Retinal pigment epithelial cell (primary cell): Measurements from ENCODE around the gene AGMO.

Experiments
- DNase-seq: peaks from one replicate; pipeline ENCODE4 v3.0.0-alpha.2; 2010; ENCODE audit warnings: low read depth
- H3K4me3 ChIP-seq: 2 replicates; pipeline ENCODE4 v1.5.1; 2011; ENCODE audit warnings: mild to moderate bottlenecking, low read length, control low read depth, moderate library complexity
- TF ChIP-seq, protein P1 (sequence below): conservative IDR thresholded peaks from 2 replicates; pipeline ENCODE4 v1.5.1; 2011; ENCODE audit warnings: low read depth, low read length, control low read depth, inconsistent platforms

The AGMO gene

DNA sequence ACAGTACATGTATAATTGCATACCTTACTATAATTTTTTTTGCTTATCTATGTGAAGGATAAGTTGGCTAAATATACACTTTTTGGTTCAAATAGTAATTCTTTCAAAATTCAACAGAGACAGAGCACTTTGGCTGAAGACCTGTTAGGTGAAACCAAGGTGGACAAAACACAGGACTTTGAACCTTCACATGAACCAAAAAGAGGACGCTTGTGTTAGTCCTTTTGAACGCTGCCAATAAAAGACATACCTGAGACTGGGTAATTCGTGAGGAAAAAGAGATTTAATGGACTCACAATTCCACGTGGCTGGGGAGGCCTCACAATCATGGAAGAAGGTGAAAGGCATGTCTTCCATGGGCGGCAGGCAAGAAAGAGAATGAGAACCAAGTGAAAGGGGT, 4.7 kb upstream of the AGMO start:
- no peak for DNase-seq
- H3K4me3 ChIP-seq, result no peak overlapping the region
- TF ChIP-seq, protein P1, sequence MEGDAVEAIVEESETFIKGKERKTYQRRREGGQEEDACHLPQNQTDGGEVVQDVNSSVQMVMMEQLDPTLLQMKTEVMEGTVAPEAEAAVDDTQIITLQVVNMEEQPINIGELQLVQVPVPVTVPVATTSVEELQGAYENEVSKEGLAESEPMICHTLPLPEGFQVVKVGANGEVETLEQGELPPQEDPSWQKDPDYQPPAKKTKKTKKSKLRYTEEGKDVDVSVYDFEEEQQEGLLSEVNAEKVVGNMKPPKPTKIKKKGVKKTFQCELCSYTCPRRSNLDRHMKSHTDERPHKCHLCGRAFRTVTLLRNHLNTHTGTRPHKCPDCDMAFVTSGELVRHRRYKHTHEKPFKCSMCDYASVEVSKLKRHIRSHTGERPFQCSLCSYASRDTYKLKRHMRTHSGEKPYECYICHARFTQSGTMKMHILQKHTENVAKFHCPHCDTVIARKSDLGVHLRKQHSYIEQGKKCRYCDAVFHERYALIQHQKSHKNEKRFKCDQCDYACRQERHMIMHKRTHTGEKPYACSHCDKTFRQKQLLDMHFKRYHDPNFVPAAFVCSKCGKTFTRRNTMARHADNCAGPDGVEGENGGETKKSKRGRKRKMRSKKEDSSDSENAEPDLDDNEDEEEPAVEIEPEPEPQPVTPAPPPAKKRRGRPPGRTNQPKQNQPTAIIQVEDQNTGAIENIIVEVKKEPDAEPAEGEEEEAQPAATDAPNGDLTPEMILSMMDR, result no peak

DNA sequence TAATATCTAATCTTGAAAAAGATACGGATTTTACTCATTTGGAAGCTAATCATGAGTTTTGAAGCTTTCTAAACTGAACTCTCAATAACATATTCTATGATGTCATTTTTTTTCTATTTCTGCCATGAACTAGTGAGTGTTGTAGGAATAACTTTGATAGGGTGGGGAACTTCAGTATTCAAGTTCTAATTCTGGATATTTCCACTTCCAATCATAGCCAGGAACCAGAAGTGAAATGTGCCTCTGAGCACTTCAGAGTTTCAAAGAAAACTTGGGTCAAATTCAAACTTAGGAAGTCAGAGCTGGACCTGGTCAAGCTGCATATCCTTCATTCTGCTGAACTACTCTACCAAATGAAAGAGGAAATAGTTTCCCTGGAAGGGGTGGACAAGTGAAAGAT, 847 bp downstream of the AGMO start:
- H3K4me3 ChIP-seq, result no peak overlapping the region
- TF ChIP-seq, protein P1, result no peak
- DNase-seq, result no peak

DNA sequence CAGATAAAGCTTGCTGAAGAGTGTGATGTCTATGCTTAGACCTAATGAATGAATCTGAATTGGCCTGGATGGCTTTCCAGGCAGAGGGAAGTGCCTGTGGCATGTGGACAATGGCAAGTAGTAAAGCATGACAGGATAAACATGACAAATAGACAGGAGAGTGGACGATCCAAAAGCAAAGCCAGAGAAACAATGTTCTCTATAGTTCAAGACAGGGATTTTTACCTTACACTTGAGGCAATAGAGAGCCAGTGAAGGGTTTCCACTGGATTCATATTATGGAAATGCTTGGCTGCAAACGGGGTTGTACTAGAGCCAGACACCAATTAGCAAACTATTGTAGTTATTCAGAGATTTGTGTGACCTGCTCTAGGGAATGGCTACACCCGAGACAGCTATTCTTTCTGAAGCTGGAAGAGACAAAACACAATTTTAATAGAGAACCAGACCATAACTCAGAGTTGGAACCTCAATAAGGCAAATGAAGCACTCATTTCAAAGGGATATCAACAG, 2.3 kb downstream of the AGMO start:
- DNase-seq, result no peak
- H3K4me3 ChIP-seq, result no peak overlapping the region
- TF ChIP-seq, protein P1, result no peak

DNA sequence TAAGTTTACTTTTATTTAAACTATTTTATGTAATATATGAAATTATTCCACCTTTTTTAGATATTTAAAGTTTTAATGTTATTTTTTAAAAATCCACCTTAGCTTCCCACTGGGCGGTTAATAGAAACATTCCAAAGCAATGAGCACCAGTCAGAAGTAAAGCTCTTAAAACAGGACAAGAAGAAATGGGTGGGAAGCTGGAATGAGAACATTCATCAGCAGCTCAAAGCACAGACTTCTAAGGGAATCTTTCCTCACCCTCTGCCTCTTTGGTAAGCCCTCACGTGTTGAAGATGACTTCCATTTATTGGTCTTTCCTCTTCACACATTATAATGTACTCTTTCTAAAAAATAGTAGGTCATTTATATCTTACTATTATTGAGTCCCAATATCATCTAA, 3.1 kb downstream of the AGMO start:
- TF ChIP-seq, protein P1, result no peak
- no peak for DNase-seq
- H3K4me3 ChIP-seq, result no peak overlapping the region

DNA sequence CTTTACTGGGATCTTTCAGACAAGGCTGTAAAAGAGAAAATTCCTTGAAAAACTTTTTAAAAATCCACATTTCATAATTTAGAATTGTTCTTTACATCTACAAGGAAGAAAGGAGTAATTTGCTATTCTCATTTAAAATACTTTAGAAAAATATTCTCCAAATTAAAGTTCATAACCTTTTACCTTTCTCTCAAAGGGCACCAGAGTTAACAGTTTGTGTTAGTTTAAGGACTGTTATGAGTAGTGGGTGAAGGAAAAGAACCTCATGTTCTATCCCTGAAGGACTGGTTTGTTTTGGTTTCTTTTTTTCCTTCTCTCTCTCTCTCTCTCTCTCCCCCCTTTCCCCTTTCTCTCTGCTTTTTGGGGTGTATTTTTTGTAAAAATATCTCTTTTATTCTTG, 4.1 kb downstream of the AGMO start:
- no peak overlapping the region for H3K4me3 ChIP-seq
- TF ChIP-seq, protein P1, result no peak
- DNase-seq, result no peak

DNA sequence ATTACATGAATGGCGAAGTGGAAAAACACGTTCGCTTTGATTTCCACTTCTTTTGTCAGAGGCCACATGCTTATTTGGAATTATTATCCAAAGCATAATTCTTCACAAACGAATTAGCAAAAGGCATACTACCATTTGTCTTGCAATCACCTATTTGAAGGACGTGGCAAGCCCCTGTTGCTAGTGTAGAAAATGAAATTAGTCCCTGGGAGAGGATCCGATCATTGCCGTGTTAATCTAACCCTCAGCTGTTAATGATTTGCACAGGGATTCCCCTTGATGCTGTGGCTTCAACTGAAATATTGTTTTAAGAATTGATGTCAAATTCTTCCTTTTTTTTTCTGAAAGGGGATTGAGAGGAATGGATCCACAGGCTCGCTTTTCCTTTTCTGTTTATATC, 4.6 kb downstream of the AGMO start:
- DNase-seq, result no peak
- TF ChIP-seq, protein P1, result no peak
- no peak overlapping the region for H3K4me3 ChIP-seq

DNA sequence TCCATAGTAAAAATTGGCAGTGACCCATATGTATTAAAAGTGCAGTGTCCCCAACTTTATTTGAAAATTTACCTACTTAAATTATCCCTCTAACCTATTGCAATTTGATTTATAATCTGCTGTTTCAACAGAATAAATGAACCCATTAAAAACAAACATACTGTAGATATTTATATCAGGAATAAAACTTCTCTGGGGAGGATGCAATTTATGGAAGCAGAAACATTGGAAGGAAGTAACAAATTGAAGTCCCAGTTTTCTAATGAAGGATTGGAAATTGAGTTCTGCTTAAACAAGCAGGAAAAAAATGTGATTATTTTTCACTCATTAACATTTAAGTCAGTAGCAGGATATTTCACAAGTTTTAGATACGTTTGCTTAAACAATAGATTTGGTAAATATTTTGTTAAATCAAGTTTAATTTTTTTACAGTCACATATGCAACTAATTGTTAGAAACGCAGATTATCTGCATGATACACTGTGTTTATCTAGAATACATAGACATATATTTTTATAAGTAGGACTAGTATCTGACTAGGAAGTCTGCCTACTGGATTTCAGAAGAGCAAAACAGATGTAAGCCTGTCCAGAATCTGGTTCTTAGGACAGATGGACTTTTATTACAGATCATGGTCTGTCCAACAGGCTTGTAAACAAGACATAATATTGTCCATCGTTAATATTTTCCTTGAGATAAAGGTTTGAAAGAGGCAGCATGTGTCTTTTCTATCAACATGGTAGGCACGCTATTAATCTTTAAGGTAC, 5.3 kb downstream of the AGMO start:
- DNase-seq, result no peak
- TF ChIP-seq, protein P1, result no peak
- H3K4me3 ChIP-seq, result no peak overlapping the region
